Activated CD4-positive, alpha-beta T cell treated with anti-CD3 and anti-CD28 coated beads for 4 hours (primary cell): ENCODE data around the gene OR6B1.
"Not testable (repeated sequence)": the region's sequence is repeated elsewhere in the genome, so short reads cannot be mapped to it uniquely, and the experiment has no call there.

Source experiments
- DNase-seq, 2 donors: peaks; one replicate each; pipeline ENCODE4 v3.0.0-alpha.2; 2020

The OR6B1 gene

DNA sequence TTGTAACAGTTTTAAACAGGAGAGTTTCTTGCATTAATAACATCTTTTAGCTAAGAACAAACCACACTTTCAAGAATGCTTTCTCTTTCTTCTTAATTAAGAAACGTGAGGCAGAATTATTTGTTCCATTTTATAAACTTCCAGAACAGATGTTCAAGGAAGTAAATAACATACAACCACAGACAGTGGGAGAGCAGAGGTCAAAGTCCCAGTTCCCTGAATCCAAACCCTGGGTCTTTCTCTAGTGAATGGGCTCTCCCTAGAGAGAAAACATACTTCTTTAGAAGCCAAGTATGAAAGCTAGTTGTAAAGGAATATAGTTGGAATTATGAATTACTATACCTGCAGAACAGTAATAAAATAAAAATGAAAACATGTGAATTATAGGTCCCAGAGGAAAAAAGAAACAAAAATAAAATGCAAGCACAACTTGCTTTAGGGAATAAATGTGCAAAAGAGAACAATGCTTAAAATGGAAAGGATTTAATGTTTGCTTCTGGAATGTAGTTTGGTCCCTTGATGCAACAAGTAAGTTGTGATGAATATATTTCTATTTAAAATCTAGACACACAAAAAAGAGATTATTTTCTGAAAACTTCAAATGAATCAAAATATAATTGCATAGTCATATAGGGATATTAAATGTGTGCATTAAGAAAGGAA is 6.0 kb downstream of the OR6B1 start:
- DNase-seq: no peak

DNA sequence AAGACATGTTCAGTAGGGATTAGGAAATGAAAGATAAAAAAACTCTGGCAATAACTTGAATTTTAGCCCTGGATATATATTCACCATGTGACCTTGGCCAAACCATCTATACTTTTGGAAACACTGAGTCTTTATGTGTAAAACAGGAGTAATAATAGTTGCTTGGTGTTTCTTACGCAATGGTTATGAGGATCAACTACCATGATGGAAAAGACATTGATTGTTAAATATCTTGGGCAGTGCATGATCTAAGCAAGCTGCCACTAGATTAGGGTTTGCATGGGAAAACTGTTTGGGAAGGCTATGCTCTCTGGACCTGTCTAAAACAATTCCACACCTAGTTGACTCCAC is 6.5 kb downstream of the OR6B1 start:
- no peak for DNase-seq

DNA sequence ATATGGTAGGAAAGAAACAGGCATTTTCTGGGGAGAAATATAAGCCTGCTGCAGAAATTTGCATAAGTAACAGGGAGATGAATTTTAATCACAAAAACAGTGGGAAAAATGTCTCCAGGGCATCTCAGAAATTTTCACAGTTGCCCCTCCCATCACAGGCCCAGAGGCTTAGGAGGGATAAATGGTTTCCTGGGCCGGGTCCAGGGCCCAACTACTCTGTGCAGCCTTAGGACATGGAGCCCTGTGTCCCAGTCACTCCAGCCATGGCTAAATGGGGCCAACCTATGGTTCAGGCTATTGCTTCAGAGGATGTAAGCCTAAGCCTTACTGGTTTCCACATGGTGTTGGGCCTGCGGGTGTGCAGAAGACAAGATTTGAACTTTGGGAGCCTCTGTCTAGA is 9.2 kb downstream of the OR6B1 start:
- DNase-seq: no peak

DNA sequence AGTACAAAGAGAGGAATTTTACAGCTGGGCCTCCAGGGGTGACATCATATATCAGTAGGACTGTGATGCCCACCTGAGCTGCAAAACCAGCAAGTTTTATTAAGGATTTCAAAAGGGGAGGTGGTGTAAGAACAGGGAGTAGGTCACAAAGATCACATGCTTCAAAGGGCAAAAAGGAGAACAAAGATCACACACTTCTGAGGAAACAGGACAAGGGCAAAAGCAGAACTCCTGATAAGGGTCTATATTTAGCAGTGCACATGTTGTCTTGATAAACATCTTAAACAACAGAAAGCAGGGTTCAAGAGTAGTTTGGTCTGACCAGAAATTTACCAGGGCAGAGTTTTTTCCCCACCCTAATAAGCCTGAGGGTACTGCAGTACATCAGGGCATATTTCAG is 9.9 kb downstream of the OR6B1 start:
- DNase-seq: not testable (repeated sequence)

DNA sequence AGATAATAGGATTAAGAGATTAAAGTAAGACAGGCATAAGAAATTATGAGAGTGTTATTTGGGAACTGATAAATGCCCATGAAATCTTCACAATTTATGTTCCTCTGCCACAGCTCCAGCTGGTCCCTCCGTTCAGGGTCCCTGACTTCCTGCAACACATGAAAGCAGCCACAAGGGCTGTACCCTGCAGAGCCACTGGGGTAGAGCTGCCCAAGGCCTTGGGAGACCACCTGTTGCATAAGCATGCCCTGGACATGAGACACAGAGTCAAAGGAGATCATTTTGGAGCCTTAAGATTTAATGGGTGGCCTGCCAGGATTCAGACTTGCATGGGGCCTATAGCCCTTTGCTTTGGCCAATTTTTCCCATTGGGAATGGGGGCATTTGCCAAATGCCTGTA is 10.7 kb downstream of the OR6B1 start:
- DNase-seq: not testable (repeated sequence)

DNA sequence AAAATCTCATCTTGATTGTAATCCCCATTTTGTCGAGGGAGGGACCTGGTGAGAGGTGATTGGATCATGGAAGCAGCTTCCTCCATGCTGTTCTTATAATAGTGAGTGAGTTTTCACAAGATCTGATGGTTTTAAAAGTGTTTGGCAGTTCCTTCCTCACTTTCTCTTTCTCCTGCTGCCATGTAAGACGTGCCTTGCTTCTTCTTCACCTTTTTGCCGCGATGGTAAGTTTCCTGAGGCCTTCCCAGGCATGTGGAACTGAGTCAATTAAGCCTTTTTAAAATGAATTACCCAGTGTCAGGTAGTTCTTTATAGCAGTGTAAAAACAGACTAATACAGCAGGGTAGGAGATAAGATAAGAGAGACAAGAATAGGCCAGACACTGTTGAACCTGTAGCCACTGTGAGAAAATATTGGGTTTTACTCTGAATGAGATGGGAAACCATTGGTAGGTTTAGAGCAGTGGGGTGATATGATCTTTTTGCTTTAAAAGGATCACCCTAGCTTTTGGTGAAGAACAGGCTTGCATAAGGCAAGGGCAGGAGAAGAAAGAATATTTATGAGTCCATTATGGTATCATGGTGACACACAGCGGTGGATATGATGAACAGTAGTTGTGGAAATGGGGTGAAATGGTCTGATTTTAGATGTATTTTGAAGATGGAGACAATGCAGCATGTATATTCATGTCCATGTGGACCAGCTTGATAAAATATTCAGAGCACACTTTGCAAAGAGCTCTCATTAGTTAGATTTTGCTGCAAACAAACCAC is 11.5 kb downstream of the OR6B1 start:
- no peak for DNase-seq

DNA sequence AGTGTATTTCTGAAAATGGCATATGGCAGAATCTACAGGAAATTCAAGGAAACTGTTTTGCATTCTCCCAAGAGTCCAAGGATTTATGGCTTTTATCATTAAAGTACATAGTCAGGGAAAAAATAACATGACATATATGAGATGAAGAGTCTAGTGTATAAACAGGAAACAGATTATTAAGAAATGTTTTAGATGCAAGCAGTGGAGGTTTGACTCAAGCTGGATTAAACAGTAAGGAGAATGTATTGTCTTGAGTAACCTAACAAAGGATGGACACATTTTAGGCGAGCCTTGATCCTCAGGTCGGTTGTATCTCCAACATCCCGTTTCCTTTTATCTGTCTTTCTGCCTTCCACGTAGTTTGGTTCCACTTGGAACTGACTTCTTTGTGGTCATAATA is 17.9 kb downstream of the OR6B1 start:
- no peak for DNase-seq

DNA sequence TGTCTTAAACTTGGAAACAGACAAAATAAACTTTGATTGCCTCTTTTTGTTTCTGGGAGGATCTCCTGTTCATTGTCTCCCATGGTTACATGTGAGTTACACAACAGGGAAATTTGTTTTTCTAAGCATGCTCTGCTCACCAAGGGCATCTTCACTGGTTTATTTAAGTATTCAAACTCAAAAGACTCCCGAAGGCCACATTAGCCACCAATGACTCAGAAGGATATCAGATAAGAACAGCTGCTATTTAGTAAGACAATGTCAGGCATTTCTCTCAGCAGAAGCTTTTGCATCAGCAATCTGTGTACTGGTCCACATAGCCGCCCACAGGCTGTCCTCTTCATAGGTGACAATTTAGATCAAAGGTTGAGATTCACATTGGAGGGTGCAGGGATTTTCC is 19.3 kb downstream of the OR6B1 start:
- DNase-seq: no peak

DNA sequence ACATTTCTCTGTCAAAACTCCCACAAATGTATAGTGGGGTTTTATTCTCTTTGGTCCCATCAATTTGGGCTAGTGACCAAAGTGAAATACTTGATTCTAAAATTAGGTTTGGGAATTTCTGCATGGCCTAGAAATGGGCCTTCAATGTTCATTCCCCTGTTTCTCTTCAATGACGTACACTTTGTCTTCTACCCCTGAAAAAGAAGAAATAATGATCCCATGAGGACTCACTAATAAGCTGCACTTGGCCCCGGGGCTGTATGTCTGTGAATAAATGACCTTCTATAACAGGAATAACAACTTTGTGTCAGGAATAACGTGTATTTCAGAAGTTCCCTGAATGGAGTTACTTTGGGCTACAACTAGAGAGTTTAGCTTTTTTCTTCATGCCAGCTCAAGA is 20.2 kb downstream of the OR6B1 start:
- DNase-seq: no peak

DNA sequence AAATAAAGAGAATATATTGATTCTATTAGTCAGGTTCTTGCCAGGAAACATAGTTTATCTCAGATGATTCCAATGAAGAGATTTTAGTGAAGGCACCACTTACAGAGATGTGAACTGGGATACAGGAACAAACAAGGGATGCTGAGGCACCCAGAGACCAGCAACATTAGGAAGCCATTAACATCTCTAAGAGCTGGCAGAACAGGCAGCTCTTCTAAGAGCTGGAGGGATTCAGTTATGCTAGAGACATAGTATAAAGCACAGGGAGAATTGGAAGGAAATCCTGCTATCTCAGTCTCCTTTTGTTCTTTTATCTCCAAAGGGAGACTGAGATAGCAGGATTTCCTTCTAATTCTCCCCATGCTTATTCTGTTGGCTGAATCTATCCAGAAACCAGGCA is 22.0 kb downstream of the OR6B1 start:
- no peak for DNase-seq

DNA sequence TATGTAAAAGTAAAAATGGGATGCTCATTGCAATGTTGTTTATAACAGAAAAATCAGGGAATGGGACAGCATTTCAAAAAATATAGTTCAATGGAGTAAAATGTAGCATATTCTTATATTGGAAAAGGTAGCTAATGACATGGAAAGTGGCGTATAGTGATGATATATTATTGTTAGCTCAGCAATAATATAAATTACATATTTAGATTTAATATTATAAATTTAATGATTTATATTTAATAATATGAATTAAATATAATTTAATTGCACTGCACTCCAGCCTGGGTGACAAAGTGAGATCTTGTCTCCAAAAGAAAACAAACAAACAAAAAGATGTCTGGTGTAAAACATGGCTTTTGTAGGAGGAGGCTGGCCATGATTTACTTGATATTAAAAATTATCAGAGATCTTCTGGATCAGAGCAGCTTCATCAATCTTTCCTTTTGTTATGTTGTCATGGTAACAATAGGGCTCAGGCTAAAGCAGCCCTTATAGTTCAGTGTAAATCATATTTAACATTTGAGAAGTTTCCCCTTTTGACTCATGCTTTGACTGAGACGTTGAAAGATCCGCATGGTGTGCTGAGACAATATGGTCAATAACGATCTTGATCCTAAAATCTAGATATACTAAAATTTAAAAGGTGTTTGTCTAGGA is 23.2 kb downstream of the OR6B1 start:
- no peak for DNase-seq

DNA sequence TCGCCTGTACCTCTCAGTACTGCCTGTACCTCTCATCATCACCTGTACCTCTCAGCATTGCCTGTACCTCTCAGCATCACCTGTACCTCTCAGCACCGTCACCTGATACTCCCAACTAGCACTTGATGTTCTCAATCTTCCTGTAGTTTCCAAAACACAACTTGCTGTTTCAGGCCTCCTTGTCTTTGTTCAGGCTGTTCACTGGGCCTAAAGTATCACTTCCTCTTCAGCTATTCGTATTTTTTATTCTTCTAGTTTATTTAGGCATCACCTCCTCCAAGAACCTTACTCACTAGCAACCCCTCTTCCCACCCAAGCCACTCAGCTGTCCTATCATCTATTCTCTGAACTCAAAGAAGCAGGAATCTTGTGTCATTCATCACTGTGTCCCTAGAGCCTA is 24.1 kb downstream of the OR6B1 start:
- DNase-seq: no peak

DNA sequence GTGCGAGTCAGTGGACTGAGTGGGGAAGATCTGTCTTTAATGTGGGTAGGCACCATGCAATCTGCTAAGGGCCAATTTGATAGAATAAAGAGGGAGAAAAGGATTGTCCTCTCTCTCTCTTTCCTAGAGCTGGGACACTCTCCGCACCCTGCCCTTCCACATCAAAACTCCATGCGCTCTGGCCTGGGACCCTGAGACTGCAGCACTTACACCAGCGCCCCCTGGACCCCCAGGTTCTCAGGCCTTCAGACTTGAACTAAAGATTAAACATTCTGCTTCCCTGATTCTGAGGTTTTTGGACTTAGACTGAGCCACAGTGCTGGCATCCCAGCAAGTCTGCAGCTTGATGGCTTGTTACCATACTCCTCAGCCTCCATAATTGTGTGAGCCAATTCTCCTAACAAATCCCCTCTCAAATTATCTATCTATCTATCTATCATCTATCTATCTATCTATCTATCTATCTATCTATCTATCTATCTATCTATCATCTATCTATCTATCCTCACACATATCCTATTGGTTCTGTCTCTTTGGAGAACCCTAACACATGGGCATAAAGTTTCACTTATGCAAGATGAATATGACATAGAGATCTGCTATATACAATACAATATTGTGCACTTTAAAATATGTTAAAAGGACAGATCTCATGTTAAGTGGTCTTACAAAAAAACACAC is 26.2 kb downstream of the OR6B1 start:
- DNase-seq: no peak

DNA sequence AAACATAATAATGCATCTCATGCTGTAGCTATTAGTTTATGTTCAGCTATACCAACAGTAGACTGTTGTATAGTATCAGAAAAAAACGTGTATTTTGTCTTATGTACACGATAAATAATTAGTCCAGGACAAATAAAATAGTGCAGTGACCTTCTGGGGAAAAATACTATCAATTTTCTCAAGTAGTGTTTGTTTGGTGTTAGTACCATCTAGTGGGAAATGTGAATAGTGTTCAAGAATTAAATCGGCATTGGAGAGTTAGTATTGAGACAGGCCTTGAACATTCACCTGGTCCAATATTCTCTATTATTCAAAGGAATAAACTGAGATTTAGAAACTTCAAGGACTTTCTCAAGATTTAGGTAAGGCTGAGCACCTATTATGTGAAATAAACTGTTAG is 26.9 kb downstream of the OR6B1 start:
- no peak for DNase-seq

DNA sequence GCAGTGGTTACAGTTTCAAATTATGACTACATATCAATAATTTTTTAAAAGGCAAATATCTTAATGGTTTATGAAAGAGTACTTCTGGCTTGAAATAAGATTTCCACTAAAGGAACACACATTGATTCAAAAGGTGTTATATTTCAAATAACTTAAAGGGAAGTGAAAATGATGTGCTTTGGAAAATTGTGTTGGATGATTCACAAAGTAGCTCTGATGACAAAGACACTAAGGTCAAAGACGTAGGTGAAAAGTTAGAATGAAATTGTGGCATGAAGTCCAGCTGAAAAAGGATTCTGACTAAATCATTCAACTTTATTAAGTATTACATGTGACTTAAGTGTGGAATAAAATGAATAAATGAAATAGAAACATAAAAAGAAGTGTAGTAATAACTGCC is 27.9 kb downstream of the OR6B1 start:
- DNase-seq: no peak

DNA sequence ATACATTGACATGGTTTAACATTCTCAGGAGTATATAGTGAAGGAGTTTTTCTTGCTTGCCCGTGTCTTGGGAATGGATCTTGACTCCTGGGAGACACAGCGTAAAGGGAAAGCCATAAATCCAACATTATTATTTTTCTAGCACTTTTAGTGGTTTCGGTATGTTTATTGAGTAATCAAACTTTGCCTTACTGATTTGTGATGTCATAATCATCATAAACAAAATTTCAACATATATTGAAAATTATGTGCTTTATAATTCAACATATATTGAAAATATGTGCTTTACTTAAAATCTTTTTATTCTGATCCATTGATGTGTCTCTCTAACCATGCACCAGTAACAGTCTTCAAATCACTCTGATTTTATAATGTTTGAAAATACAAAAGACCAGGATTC is 28.4 kb downstream of the OR6B1 start:
- no peak for DNase-seq

DNA sequence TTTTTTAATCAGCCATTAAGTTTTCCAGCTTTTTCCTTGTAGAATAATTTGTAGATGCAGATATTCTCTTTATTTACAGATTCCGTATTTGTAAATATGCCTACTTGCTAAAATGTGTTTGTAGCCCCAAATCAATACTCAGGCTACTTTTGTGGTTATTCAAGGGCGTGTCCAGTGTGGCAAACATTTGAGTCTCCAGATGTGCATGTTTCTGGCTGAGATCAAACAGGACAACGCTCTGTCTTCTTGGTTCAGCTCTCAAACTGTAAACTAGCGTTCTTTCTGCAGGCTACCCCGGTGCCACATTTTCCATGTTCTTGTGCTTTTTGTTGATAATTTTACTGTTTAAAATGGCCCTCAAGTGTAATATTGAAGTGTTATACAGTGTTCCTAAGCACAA is 32.4 kb downstream of the OR6B1 start:
- DNase-seq: no peak

DNA sequence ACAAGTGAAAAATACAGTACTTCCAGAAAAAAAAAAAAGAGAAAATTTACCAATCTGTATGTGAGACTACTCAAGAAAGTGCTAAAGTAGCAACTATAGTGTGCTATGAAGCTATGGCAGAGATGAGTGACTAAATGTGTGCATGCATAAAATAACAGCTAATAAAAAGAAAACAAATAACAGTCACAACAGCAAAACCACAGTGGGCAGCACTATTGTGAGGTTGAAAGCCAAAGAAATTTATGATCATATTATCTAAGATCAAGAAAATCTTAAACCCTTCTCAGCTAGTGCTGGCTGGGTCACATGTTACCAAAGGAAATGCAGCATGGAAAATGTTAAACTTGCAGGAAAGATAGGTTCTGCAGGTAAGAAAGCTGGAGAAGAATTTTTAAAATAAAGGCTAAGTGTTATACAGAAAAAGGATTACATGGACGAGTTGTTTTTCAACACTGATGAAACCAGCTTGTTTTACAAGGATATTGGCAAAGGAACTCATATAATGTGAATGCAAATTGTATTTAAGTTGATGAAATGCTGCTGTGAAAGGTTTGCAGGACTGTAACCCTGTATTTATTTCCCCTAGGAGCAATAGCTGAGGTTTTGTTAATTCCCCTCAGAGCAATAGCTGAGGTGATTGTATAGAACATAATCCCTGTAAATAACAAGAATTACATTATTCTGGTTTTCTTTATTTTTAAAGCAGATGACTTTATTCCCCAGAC is 33.0 kb downstream of the OR6B1 start:
- DNase-seq: no peak

DNA sequence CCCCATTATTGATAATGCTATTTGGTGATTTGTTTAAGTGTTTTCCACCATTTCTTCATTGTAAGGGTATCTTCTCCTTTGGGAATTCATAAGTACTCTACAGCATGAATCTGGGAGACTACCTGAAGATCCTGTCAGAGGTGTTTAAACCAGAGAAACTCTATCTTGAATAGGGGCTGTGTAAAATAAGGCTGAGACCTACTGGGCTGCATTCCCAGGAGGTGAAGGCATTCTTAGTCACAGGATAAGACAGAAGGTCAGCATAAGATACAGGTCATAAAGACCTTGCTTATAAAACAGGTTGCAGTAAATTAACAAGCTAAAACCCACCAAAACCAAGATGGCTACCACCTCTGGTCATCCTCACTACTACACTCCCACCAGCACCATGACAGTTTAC is 35.3 kb downstream of the OR6B1 start:
- no peak for DNase-seq

DNA sequence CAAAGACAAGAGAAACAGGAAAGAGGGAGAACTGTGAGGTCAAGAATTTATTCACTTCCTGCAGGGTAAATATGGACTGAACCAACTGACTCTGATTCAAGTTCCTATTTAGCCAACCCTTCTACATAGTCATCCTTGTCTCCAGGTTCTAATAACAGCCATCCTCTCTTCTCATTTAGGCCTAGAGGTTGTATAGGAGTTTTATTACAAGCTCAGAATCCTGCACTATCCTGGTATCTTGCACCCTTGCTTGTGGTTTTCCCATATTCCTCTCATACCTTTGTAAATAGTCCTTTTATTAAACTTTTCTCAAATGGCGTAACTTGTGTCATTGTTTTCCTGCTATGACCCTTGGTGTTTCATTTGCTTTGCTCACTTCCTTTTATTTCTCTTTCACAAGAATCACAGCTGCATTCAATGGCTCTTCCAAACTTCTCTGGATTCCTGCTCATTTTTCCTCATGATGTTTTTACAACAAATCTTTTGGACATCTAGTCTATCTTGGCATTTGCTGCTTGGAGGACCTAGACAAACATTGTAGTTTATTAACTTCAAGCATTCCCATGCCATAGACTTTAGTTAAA is 36.3 kb downstream of the OR6B1 start:
- DNase-seq: no peak

DNA sequence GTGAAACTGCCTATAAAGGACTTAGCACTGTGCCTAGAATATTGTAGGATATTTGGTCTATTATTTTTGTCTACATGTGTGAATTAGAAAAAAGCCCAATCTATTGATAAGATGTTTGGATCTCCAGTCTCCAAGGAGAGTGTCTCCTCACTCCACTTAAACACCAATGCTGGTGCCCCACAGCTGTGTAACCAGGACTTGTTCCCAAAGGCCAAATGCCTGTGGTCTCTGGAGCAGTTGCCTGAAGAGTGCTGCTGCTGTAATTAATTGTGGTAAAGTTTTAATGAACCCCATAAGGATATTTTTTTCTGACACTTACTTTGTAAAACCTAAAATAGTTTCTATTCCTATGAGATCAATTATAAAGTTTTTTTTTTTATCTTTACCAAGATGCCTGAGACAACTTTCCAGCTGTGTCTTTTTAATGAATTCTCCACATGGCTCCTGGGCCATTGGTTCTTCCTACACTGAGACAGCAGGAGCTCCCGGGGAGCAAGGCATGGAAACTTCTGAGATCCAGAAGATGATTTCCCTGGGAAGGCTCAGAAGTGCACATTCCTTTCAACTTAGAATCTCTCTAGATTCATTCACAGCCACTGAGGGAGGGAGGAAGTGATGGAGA is 37.4 kb downstream of the OR6B1 start:
- DNase-seq: no peak

DNA sequence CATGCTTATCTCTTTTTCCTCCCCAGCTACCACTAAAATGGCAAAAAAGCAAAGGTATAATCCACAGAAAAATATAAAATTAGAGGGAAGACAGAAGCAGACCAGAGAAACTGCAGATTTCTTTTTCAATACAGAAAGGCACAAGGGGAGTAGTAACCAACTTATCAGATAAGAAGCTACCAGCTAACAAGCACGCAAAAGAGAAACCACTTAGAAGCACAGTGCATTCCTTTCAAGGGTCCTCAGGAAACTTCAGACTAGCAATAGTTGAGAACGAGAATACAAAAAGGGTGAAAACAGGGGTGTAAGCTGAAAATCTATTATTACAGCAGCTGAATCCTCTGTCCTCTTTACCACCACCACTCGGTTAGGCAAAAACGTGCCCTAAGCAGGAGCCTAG is 38.8 kb downstream of the OR6B1 start:
- DNase-seq: no peak
